Measurements from ENCODE around the gene KRT34.
"Not testable (repeated sequence)": the region's sequence is repeated elsewhere in the genome, so short reads cannot be mapped to it uniquely, and the experiment has no call there.

Gene KRT34

DNA sequence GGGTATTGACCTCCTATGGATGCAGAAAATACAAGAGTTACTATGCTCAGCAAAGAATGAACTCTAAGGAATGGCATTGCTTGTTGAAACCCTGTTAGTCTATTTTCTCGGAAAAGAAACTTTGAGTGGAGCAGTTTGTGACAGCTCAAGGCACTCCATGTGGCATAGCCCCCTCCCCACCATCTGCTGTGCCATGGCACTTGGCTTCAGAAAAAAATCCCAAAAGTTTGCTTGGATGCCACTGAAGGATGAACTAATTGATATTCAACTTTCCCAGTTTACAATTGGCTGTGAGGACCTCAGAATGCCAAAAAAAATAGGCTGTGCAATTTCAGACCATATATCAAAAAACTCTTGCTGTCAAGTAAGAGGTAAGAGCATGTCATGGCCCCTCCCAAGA, 13.5 kb upstream of the KRT34 start:
- TF ChIP-seq, protein P1, sequence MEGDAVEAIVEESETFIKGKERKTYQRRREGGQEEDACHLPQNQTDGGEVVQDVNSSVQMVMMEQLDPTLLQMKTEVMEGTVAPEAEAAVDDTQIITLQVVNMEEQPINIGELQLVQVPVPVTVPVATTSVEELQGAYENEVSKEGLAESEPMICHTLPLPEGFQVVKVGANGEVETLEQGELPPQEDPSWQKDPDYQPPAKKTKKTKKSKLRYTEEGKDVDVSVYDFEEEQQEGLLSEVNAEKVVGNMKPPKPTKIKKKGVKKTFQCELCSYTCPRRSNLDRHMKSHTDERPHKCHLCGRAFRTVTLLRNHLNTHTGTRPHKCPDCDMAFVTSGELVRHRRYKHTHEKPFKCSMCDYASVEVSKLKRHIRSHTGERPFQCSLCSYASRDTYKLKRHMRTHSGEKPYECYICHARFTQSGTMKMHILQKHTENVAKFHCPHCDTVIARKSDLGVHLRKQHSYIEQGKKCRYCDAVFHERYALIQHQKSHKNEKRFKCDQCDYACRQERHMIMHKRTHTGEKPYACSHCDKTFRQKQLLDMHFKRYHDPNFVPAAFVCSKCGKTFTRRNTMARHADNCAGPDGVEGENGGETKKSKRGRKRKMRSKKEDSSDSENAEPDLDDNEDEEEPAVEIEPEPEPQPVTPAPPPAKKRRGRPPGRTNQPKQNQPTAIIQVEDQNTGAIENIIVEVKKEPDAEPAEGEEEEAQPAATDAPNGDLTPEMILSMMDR (IDR thresholded peaks at IDR 0.05; ENCODE audit: extremely low read depth, insufficient read depth, missing control alignments) = no peak
- in situ Hi-C loops (cut with MboI; ENCODE audit: low pct_unique_long_range_greater_than_20kb, low sequenced_read_pairs, unreplicated experiment) = no loop called here
- DNase-seq (ENCODE audit: low spot score) = no peak

DNA sequence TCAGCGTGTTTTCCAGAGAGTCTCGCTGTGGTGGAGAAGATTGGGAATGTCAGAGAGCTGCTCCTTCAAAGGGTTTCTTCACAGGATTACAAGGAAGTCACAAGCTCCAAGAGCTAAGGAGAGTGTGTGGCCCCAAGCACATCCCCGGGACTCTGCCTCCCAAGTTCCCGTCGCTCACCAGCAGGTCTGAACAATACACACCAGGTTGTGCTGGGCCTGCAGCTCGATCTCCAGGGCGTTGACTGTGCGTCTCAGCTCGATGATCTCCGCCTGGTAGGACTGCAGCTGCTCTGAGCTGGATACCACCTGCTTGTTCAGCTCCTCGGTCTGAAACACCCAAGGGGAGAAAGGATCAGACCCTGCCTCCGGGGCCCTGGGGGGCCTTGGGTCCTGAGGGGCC, 12.9 kb upstream of the KRT34 start:
- DNase-seq (ENCODE audit: low spot score); in situ Hi-C loops (cut with MboI; ENCODE audit: low pct_unique_long_range_greater_than_20kb, low sequenced_read_pairs, unreplicated experiment): not testable (repeated sequence)

DNA sequence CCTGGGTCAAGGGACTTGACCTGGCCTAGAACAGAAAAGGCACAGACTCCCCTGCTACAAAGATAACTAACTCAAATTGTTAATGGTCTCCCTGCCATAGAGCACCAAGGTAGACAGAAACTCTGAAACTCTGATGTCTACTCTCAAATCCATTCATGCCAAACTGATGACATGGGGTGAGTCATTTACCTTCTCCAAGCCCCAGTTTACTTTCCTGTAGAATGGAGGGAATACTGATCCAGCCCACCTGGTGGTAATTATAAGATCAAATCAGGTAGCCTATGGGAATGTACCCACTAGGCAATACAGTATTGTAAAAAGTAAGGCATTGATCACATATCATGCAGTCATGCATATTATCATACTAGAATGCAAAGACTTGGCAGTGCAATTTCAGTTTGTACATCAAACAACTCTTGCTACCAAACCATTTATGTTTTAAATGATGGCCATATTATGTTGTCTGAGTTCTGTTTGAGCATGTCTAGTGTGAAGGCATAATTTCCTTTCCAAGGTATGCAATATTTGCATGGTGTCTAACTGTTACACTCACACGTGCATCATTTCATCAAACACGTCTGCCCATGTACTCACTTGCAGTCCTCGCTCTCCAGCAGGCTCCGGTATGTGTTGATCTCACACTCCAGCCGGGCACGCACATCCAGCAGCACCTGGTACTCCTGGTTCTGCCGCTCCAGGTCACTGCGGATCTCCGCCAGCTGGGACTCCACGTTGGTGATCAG, 12.3 kb upstream of the KRT34 start:
- in situ Hi-C loops (cut with MboI; ENCODE audit: low pct_unique_long_range_greater_than_20kb, low sequenced_read_pairs, unreplicated experiment) = no loop called here
- TF ChIP-seq, protein P1 (IDR thresholded peaks at IDR 0.05; ENCODE audit: extremely low read depth, insufficient read depth, missing control alignments) = no peak
- DNase-seq (ENCODE audit: low spot score) = no peak

DNA sequence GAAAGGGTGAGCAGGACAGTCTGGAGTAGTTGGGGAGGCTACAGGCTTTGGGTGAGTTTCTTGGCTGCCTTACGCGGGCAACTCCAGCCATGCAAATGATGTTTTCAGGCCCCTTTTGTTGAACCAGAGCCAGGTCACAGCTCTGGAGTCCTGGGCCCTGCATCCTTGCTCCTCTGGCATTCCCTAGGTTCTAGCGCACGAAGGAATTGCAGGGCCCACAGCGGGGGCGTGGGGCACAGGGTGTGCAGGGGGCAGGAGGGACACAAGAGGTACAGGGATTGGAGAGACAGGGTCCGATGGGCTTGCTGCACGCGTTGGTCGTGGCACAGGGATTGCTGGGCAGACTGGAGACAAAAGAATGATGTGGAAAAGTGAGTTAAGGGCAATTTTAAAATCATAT, 11.7 kb upstream of the KRT34 start:
- TF ChIP-seq, protein P1 (IDR thresholded peaks at IDR 0.05; ENCODE audit: extremely low read depth, insufficient read depth, missing control alignments) = no peak
- in situ Hi-C loops (cut with MboI; ENCODE audit: low pct_unique_long_range_greater_than_20kb, low sequenced_read_pairs, unreplicated experiment) = no loop called here

DNA sequence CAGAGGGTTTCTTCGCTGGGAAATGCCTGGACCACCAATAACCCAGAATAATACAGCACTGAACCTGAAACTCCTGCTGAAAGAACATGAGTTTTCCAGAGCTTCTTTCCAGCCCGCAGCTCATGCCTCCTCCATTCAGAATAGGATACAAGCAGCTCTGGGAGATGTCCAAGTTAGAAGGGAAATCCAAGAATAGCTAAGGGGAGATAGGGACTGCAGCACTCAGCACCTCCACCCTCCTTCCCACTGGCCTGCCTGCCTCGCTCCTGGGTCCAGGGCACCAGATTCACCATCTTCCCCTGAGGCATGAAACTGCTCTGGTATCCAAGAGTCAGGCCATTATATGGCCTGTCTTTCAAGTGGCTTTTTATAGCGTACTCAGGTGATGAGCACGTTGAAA, 11.2 kb upstream of the KRT34 start:
- TF ChIP-seq, protein P1 (IDR thresholded peaks at IDR 0.05; ENCODE audit: extremely low read depth, insufficient read depth, missing control alignments) = no peak
- in situ Hi-C loops (cut with MboI; ENCODE audit: low pct_unique_long_range_greater_than_20kb, low sequenced_read_pairs, unreplicated experiment) = no loop called here
- no peak for DNase-seq (ENCODE audit: low spot score)

More for the DNA sequence above, 11.7 kb upstream of the KRT34 start:
- DNase-seq (ENCODE audit: low spot score) = no peak

DNA sequence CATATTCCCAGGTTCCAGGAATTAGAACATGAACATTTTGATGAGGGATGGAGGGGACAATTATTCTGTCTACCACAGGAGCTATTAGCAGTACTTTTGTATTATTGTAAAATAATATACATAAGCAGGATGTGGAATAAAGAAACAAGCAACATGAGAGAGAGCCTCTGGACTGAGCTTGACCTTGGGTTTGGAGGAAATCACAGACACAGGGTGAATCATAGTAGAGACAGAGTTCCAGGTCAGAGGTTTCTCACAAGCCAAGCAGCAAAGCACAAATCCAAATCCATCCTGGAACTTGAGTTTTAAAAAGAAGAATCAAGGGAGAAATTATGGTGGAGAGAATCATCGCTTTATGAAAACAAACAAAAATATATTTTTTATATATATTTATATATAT, 10.2 kb upstream of the KRT34 start:
- in situ Hi-C loops (cut with MboI; ENCODE audit: low pct_unique_long_range_greater_than_20kb, low sequenced_read_pairs, unreplicated experiment) = no loop called here
- TF ChIP-seq, protein P1 (IDR thresholded peaks at IDR 0.05; ENCODE audit: extremely low read depth, insufficient read depth, missing control alignments) = no peak
- no peak for DNase-seq (ENCODE audit: low spot score)

DNA sequence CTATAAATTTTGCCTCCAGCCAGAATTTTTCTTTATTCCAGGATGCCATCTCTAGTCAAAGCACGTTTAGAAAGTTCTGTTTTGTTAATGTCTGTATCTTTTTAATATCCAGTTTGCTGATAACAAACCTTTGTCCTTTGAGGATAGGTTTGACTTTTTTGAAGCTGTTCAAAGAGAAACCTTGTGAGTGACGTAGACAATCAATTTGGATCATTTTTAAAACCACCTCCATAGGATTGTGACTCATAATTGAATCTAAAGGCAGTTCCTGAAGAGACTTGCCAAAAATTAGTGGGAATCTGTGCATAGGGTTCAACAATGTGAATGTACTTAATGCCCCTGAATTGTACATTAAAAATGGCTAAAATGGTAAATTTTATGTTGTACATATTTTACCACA, 9.4 kb upstream of the KRT34 start:
- no peak for DNase-seq (ENCODE audit: low spot score)
- in situ Hi-C loops (cut with MboI; ENCODE audit: low pct_unique_long_range_greater_than_20kb, low sequenced_read_pairs, unreplicated experiment) = no loop called here
- TF ChIP-seq, protein P1 (IDR thresholded peaks at IDR 0.05; ENCODE audit: extremely low read depth, insufficient read depth, missing control alignments) = no peak
